Epithelial cell of esophagus (primary cell): ENCODE data around the gene NACAD.

Source experiments
- DNase-seq: peaks from one replicate; pipeline ENCODE4 v3.0.0; 2010; ENCODE audit warnings: low read depth
- H3K4me3 ChIP-seq: 2 replicates; pipeline ENCODE4 v1.5.1; 2011; ENCODE audit warnings: mild to moderate bottlenecking, low read length, control low read depth
- CTCF ChIP-seq: IDR thresholded peaks from 2 replicates; pipeline ENCODE4 v1.5.1; 2011; ENCODE audit warnings: low read depth, mild to moderate bottlenecking, low read length, control low read depth, inconsistent platforms; ENCODE audit not compliant: insufficient read depth; ENCODE audit errors: missing control alignments

The NACAD gene

DNA sequence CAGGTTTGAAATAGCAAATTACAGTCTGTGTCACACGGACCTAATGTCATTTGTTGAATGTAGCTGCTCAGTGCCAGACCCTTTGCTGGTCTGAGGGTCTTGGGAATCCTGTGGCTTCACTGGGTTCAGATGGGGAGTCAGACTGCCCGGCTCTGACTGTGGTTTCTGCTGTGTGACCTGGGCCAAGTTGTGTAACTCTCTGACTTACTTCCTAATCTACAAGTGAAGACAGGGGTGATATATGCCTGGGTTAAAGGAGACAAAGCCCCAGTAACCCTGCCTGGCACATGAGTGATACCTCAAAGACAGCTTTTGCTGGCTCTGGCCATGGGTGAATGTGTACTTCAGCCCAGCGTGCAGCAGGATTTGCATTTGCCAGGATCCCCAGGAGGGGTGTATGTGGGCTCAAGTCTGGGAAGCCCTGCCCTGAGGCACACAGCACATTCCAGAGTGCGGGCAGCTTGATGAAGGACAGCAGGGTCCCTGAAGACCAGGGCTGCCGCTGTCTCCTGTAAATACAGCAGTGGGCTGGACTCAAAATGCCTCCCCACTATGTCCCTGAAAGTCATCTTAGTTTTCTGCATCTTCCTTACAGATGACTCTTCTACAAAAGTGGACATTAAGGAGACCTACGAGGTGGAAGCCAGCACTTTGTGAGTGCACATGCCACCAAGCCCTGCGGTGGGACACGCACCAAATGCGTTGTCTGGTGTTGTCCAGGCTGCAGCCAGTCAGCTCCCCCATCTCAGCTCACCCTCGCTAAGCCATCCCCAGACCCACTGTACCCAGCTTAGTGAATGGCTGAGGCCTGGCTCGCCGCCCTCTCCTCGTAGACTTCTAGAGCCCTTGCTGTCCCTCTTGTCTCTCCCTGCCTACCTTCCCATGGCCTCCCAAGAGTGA is 16.4 kb downstream of the NACAD start:
- no peak for DNase-seq
- TF ChIP-seq CTCF: no peak
- H3K4me3 ChIP-seq: no peak overlapping the region

- H3K4me3 ChIP-seq: no peak overlapping the region
- no peak for DNase-seq
- TF ChIP-seq CTCF: no peak
Measured at GRCh38 chr7:45071528-45071927, 17.2 kb downstream of the NACAD start.

GRCh38 chr7:45070254-45070642 is 18.5 kb downstream of the NACAD start:
- no peak for TF ChIP-seq CTCF
- no peak for DNase-seq
- no peak overlapping the region for H3K4me3 ChIP-seq

DNA sequence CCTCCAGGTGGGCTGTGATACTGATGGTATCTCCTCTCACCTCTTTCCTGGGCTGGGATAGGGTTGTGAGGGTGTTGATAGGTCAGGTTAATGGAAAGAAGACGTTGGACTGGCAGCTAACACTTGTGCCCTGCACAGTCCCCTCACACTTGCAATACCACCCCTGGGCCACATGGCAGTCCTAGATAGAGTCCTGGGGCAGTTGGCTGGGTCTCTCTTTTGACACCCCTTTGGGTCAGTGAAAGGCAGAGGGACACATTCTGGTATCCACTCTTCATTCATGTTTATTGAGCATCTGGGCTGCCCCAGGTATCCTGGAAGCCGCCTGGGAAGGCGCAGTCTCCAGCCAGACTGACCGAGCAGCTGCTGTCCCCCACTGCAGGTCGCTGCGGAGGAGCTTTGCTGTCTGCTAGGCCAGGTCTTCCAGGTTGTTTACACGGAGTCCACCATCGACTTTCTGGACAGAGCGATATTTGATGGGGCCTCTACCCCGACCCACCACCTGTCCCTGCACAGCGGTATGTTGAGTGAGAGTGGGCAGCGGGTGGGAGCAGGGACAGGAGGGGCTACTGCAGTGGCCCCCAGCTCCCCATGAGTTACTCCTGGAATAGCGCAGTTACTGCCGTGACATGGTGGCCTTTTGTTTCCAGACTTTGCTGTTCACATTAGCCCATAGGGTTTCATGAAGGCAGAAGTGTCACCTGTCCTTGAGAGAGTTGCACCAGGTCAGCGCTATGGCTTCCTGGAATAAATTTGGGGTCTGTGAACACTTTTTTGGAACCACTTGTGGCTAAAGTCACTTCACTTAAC is 19.1 kb downstream of the NACAD start:
- peak; percentile 7 for TF ChIP-seq CTCF
- no peak overlapping the region for H3K4me3 ChIP-seq
- no peak for DNase-seq

DNA sequence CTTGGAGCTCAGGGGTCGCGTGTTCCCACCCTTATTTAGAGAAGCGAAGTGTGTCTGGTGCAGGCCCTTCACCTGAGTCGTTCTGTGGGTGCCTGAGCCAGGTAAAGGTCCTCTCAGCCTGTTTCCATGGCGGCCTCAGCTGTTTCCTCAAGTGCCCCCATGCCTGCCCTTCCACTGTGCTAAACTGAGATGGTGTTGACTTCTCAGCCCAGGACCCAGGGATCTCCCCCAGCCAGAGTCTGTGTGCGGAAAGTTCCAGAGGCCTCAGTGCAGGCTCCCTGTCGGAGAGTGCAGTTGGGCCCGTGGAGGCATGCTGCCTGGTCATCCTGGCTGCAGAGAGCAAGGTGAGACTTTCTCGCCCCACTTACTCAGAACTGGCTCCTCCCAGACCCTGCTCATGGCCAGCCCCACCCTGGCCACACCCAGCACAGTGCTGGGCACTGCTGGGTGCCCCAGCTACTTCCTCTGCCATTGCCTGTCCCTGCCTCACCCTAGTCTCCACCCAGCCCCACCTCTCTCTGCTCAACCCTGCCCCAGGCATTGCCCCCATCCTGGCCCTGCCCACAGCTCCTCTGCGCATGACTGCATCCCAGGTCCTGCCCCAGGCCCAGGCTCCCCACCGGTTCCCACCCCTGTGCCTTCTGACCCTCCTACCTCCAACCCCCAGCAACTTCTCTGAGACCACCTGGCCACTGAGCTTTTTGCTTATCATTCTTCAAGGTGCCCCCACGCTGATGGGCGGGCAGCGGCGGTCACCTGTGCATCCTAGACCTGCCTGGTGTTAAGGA is 20.3 kb downstream of the NACAD start:
- no peak for DNase-seq
- no peak overlapping the region for H3K4me3 ChIP-seq
- TF ChIP-seq CTCF: no peak

DNA sequence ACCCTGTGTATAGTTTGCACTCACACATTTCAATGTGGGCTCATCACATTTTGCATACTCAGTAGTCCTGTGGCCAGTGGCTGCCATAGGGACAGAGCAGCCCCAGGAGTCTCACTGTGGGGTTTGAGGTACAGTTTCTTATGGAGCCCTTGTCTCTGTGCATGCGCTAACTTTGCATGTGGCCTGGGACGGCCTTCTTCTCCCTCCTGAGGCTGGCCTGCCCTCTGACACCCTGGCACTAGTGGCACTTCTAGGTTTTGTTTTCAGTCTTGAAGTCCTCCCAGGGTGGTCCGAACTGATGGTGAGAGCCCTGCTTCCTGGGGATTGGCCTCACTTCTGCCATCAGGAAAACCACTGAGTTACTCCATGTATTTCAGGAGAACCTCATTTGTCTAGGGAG is 21.2 kb downstream of the NACAD start:
- TF ChIP-seq CTCF: no peak
- H3K4me3 ChIP-seq: no peak overlapping the region
- no peak for DNase-seq
